DND-41 (cell line): Measurements from ENCODE around the gene PSMD12.

Experiments used
- ATAC-seq: fragments of 200-7000 bp; cut with Tn5 transposase; 3 replicates; pipeline ENCODE4 v1.9.1; 2021; ENCODE audit warnings: low read depth; ENCODE audit not compliant: insufficient read depth
- DNase-seq: peaks from one replicate; pipeline ENCODE4 v3.0.0-alpha.2; 2020
- H2AFZ ChIP-seq: 2 replicates; pipeline ENCODE4 v1.6.0; 2012; ENCODE audit warnings: low read depth, low read length
- H3K27ac ChIP-seq: 2 replicates; pipeline ENCODE4 v1.5.1; 2012; ENCODE audit warnings: low read length, inconsistent platforms
- H3K27me3 ChIP-seq: fragments of 200-600 bp; sonication (generic); 2 replicates; pipeline ENCODE4 v1.6.0; 2012; ENCODE audit warnings: low read length, mild to moderate bottlenecking, inconsistent platforms; ENCODE audit not compliant: insufficient read depth, poor library complexity
- H3K36me3 ChIP-seq: 2 replicates; pipeline ENCODE4 v1.5.1; 2012; ENCODE audit warnings: low read length, inconsistent platforms; ENCODE audit not compliant: insufficient read depth
- H3K4me1 ChIP-seq: 2 replicates; pipeline ENCODE4 v1.5.1; 2012; ENCODE audit warnings: mild to moderate bottlenecking, low read length; ENCODE audit not compliant: insufficient read depth
- H3K4me2 ChIP-seq: 2 replicates; pipeline ENCODE4 v1.6.0; 2012; ENCODE audit warnings: mild to moderate bottlenecking, moderate library complexity, low read length, inconsistent platforms; ENCODE audit not compliant: insufficient read depth
- H3K4me3 ChIP-seq, 2 experiments: fragments of 200-600 bp in 1 of 2; shearing (Covaris generic) in 1 of 2; 2 replicates each; pipeline ENCODE4 v1.5.1; 2012 to 2016; ENCODE audit warnings: inconsistent platforms in 2 of 2, low read length in 2 of 2, mild to moderate bottlenecking in 2 of 2, low read depth in 1 of 2, moderate library complexity in 1 of 2
- H3K79me2 ChIP-seq: 2 replicates; pipeline ENCODE4 v1.6.0; 2012; ENCODE audit warnings: low read length, inconsistent platforms; ENCODE audit not compliant: insufficient read depth
- H3K9ac ChIP-seq: 2 replicates; pipeline ENCODE4 v1.6.0; 2012; ENCODE audit warnings: low read depth, mild to moderate bottlenecking, inconsistent platforms, low read length, moderate library complexity
- H3K9me3 ChIP-seq: 2 replicates; pipeline ENCODE4 v1.5.1; 2012; ENCODE audit warnings: low read length, moderate library complexity, mild to moderate bottlenecking, inconsistent platforms; ENCODE audit not compliant: insufficient read depth, severe bottlenecking
- H4K20me1 ChIP-seq: 2 replicates; pipeline ENCODE4 v1.6.0; 2012; ENCODE audit warnings: low read length; ENCODE audit not compliant: insufficient read depth
- CTCF ChIP-seq: IDR thresholded peaks from 2 replicates; pipeline ENCODE4 v1.5.1; 2012; ENCODE audit warnings: borderline replicate concordance, low read length, moderate library complexity, mild to moderate bottlenecking; ENCODE audit not compliant: poor library complexity, severe bottlenecking; ENCODE audit errors: extremely low read depth
- EZH2 ChIP-seq: IDR thresholded peaks from 3 replicates; pipeline ENCODE4 v1.6.1; 2012; ENCODE audit warnings: borderline replicate concordance, low read depth, mild to moderate bottlenecking, moderate library complexity, low read length, inconsistent platforms; ENCODE audit not compliant: severe bottlenecking

Gene PSMD12

DNA sequence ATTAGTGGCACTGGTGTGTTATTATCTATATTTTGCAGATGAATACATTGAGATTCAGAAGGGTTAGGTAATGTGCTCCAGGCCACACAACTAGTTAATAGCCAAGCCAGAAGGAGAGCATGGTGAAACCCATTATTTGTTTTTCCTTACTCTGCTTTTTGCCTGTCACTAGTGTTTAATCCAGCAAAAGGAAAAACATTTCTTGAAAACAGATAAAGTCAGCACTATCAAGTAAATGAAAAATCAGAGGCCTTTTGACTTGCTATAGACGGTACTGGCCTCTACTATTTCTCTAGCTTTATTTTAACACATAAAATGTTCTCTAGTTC lies 15.5 kb upstream of the PSMD12 start:
- H3K27ac ChIP-seq, result no peak overlapping the region
- H3K79me2 ChIP-seq, result peaks cover 7% of the 10 kb centered on the region; the same call in 1 of the 2 replicates
- H3K27me3 ChIP-seq, result no peaks in the 10 kb centered on the region
- no peak overlapping the region for H3K4me2 ChIP-seq
- no peak for TF ChIP-seq EZH2
- TF ChIP-seq CTCF, result no peak
- no peak overlapping the region for H2AFZ ChIP-seq
- DNase-seq, result no peak
- ATAC-seq, result no peak
- no peaks in the 10 kb centered on the region for H3K9me3 ChIP-seq
- no peaks in the 10 kb centered on the region for H4K20me1 ChIP-seq
- H3K9ac ChIP-seq, result no peak overlapping the region
- H3K36me3 ChIP-seq, result no peaks in the 10 kb centered on the region; the same call in 1 of the 2 replicates
- peaks cover 15% of the 10 kb centered on the region for H3K4me1 ChIP-seq
- H3K4me3 ChIP-seq, result no peak overlapping the region

DNA sequence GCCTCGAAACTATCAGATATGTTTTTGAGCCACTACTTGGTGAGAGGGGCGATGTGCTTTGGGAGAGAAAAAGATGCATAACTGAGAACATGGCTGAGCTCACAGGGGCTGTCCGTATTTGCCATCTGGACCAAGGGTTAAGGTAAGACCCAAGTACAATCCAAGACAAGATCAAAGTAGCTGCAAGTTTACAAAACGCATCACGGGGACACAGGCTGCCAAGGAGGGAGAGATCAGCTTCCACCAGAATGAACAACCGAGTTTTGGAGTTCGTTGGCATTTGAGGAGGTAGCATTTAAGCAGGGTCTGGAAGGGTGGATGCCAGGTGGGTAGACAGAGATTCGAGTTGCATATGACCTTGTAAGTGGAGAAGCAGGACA lies 12.9 kb upstream of the PSMD12 start:
- no peaks in the 10 kb centered on the region for H3K27me3 ChIP-seq
- peak overlapping the region; percentile 91 for H2AFZ ChIP-seq
- H3K4me1 ChIP-seq, result peaks cover 33% of the 10 kb centered on the region
- no peaks in the 10 kb centered on the region for H4K20me1 ChIP-seq
- DNase-seq (no peak), ATAC-seq (no peak)
- H3K9me3 ChIP-seq, result no peaks in the 10 kb centered on the region
- H3K4me3 ChIP-seq, result peak overlapping the region; percentile 20 to 81; a peak in 3 of 4 replicates
- H3K4me2 ChIP-seq, result peak overlapping the region; percentile 93
- peaks cover 3% of the 10 kb centered on the region; the same call in 1 of the 2 replicates for H3K79me2 ChIP-seq
- no peaks in the 10 kb centered on the region; the same call in 1 of the 2 replicates for H3K36me3 ChIP-seq
- H3K9ac ChIP-seq, result peak overlapping the region; percentile 84
- H3K27ac ChIP-seq, result peak overlapping the region; percentile 51
- TF ChIP-seq EZH2, result no peak

GRCh38 chr17:67378454-67379250 lies 12.3 kb upstream of the PSMD12 start:
- Histone ChIP-seq H3K9me3 (no peaks in the 10 kb centered on the region), H4K20me1 (no peaks in the 10 kb centered on the region), H2AFZ (peak overlapping the region; percentile 91), H3K4me3 (peak overlapping the region; percentile 81 to 88), H3K27me3 (no peaks in the 10 kb centered on the region), H3K36me3 (no peaks in the 10 kb centered on the region; the same call in 1 of the 2 replicates), H3K79me2 (peaks cover 3% of the 10 kb centered on the region; the same call in 1 of the 2 replicates), H3K4me1 (peaks cover 34% of the 10 kb centered on the region), H3K27ac (peak overlapping the region; percentile 76), H3K4me2 (peak overlapping the region; percentile 93), H3K9ac (peak overlapping the region; percentile 84)
- DNase-seq, result peak; percentile 80
- TF ChIP-seq EZH2 (no peak), CTCF (peak; percentile 85)
- peak; percentile 40 for ATAC-seq

GRCh38 chr17:67377488-67378453 lies 11.4 kb upstream of the PSMD12 start:
- H3K4me3 ChIP-seq, result peak overlapping the region; percentile 81 to 88
- no peaks in the 10 kb centered on the region for H3K9me3 ChIP-seq
- no peaks in the 10 kb centered on the region for H3K27me3 ChIP-seq
- DNase-seq (peak; percentile 68), ATAC-seq (peak; percentile 45)
- no peak for TF ChIP-seq EZH2
- peak; percentile 39 for TF ChIP-seq CTCF
- no peaks in the 10 kb centered on the region for H4K20me1 ChIP-seq
- peak overlapping the region; percentile 76 for H3K27ac ChIP-seq
- H3K9ac ChIP-seq, result peak overlapping the region; percentile 84
- H3K79me2 ChIP-seq, result no peaks in the 10 kb centered on the region
- H3K36me3 ChIP-seq, result no peaks in the 10 kb centered on the region; the same call in 1 of the 2 replicates
- peaks cover 34% of the 10 kb centered on the region for H3K4me1 ChIP-seq
- H2AFZ ChIP-seq, result peak overlapping the region; percentile 91
- H3K4me2 ChIP-seq, result peak overlapping the region; percentile 93
